Testis (tissue), 2 donors: Measurements from ENCODE around the gene THRAP3.

ENCODE experiments used
- CTCF ChIP-seq, 3 experiments: fragments of 450-650 bp in 2 of 3; fragments of 200-600 bp in 1 of 3; sonication (generic) in 1 of 3; IDR thresholded peaks; one replicate each; pipeline ENCODE4 v1.5.1; 2016 to 2019; ENCODE audit warnings: antibody characterized with exemption in 3 of 3, mild to moderate bottlenecking in 2 of 3, moderate library complexity in 1 of 3
- POLR2A ChIP-seq: fragments of 450-650 bp; IDR thresholded peaks from one replicate; pipeline ENCODE4 v1.6.1; 2017; ENCODE audit warnings: antibody characterized with exemption, mild to moderate bottlenecking, moderate library complexity

- TF ChIP-seq CTCF (IDR thresholded peaks at IDR 0.05): no peak
- TF ChIP-seq POLR2A: no peak
Observed at GRCh38 chr1:36208978-36209703, 15.1 kb upstream of the THRAP3 start.
